M059J (cell line): ENCODE results near the gene CCNC. TPM values are rescaled to one million over a fixed set of nuclear protein-coding genes. Genes with fewer than 3 reads are reported as not detected.

ENCODE experiments used
- DNase-seq: peaks from one replicate; pipeline ENCODE4 v3.0.0-alpha.2; 2012; ENCODE audit warnings: low read depth
- total RNA-seq: library from RNA; depleted of rRNA; stranded (reverse); fragments of >200 nt; shearing (Covaris generic); gene quantifications from 2 replicates; pipeline ENCODE4 v1.2.3, GENCODE V29; 2014; rRNA removed

The CCNC gene
- total RNA-seq, 1 experiment from 2014 or later: 103 TPM

- DNase-seq: no peak
These were observed 19.8 kb downstream of the CCNC start for GRCh38 chr6:99548706-99549105.

DNA sequence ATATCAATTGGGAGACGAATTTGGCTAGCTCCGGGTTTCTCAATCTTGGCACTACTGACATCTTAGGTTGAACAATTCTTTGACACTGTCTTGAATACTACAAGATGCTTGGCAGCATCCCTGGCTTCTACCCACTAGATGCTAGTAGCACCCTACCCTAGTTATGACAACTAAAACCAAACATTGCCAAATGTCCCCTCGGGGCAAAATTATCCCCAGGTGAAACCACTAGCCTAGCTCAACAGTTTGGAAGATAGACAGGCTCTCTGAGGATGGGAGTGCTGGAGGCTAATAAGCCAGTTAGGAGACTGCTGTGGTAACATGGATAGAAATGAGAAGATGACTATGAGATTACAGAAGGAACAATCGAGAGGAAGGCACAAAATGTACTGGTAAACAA lies 20.9 kb downstream of the CCNC start:
- peak; percentile 10 for DNase-seq

GRCh38 chr6:99545442-99545841 lies 23.0 kb downstream of the CCNC start:
- no peak for DNase-seq

DNA sequence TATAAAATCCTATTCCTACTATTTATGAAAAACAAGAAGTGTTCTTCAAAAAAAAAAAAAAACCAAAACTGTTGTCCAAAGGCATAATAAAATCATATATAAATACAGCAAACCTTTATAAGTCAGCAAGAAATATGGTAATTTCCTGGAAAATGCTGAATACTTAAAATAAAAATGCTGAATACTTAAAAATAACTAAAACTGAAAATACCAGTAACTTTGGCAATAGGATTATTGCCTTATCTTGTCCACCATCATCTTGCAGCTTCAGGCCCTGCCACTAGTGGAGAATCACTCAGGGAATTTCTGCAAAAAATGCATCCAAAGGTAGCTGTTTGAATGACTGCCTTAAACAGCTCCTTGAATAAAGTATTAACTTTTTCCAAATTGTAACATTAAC lies 24.5 kb downstream of the CCNC start:
- no peak for DNase-seq

- DNase-seq: no peak
These were observed 37.8 kb downstream of the CCNC start for GRCh38 chr6:99530627-99531026.

DNA sequence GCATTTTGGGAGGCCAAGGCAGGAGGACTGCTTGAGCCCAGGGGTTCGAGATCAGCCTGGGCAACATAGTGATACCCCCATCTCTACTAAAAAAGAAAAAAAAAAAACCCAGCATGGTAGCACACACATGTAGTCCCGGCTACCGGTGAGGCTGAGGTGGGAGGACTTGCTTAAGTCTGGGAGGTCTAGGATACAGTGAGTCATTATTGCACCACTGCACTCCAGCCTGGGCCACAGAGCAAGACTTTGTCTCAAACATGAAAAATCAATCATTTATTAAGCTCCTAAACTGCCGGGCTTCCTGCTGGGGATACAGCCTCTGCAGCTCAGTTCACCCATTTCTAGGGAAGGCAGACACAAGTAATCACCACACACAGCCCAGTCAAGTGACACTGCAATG lies 45.9 kb downstream of the CCNC start:
- DNase-seq: peak; percentile 18

DNA sequence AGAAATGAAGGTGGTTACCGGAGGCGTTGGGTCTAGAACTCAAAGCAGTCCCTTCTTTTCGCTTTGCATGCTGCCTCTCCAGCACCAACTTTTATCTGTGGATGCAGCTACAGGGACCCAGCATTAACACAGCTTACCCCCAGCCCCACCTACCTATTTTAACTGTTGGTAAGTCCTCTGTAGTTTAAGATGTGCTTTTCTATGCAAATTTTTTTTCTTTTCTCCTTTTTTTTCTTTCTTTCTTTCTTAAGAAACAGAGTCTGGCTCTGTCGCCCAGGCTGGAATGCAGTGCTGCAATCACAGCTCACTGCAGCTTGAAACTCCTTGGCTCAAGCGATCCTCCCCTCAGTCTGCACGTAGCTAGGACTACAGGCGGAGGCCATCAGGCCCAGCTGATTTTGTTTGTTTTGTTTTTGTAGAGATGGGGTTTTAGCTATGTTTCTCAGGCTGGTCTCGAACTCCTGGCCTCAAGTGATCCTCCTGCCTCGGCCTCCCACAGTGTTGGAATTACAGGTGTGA lies 46.8 kb downstream of the CCNC start:
- DNase-seq: peak; percentile 22

DNA sequence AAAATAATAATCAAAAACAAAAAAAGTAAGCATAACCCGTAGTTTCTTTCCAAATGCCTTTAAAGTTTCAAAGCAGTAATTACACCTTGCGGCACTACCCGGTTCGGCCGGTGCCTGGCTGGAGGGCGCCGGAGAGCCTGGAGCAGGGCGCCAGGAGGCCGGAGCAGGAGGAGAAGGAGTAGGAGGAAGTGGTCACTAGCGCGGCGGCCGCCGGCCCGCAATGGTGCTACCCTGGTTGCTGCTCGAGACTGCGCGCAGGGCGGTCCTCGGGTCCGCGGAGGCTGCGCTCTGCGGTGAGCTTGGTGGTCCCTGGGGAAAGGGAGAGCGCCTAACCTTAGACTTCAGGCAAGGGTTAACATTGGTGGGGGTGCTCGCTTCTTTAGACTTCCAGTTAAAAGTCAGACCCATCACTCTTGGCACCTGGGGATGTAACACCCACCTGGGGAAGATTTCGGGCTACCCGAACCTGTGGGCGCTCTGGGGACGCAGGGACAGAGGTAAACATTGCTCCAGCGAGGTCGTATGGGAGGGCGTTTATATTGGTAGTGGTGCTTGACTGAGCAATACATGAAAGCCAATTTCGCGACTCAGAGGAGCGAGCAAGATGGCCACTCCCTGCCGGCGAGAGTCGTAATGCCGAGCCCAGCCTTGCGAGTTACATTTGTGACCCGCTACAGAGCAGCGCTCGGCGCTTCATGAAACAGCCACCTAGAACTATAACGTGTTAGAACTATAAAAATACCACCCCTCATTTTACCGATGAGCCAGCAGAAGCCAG lies 47.4 kb downstream of the CCNC start:
- peak; percentile 78 for DNase-seq

- DNase-seq: no peak
These were observed 49.0 kb downstream of the CCNC start for GRCh38 chr6:99519446-99519845.

DNA sequence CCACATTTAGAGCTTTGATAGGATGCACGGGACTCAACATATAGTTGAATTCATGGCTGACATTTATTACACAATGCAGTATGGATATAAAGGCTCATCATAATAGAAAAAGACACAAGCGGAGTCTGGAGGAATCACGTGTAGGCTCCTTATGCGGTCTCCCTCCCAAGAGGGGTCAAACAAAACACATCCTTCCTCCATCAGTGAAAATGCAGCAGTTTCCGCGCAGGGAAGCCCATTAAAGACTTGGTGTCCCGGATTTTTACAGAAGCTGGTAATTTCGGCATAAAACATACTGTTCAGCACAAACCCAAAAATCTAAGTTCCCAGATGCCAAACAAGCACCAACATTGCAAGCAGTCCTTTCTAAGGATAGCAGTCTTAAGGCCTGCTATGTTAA lies 54.4 kb downstream of the CCNC start:
- DNase-seq: no peak

- no peak for DNase-seq
These were observed 56.4 kb downstream of the CCNC start for GRCh38 chr6:99512033-99512432.

DNA sequence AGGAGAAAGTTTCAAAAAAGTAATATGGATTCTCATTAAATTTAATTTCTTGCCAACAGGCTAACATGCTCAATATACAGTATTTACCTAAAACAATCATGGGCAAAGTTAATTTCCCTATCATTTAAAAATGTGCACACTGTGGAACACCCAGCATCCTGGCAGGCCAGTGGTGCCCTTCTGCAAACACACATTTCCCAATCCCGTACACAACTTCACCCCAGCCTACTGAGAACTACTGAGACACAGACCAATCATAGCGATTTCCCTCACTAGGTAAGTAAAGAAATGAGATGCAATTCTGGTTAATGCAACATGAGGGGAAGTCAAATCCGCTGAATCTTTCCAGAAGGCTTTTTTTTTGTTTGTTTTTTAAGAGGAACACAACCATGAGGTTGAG lies 60.8 kb downstream of the CCNC start:
- DNase-seq: no peak

GRCh38 chr6:99501762-99502161 lies 66.7 kb downstream of the CCNC start:
- peak; percentile 57 for DNase-seq

DNA sequence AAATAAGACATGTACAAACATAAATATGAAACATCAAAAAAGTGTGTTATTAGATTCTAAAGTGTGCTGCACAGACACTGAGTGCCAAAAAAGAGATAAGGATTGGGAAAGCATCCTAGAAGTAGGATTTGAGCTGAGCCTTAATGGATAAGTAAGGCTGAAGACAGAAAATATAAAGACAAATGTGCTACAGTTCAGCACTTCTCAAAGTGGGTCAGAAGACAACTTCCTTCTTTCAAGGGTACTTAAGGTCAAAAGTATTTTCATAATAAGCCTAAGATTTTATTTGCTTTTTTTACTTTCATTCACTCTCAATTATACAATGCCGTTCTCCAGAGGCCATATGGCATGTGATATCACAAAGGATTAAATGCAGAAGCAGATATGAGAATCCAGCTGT lies 70.0 kb downstream of the CCNC start:
- no peak for DNase-seq

- no peak for DNase-seq
These were observed 73.0 kb downstream of the CCNC start for GRCh38 chr6:99495466-99495865.

Other genes with a start within 250 kb of the CCNC start
- 3.5 and 6.9 TPM in 2 replicates for gene FAXC, start 219.0 kb downstream of the CCNC start, total RNA-seq
- 7.6 and 14.9 TPM in 2 replicates for gene COQ3, start 174.5 kb downstream of the CCNC start, total RNA-seq
- gene PNISR, start 143.4 kb downstream of the CCNC start, total RNA-seq: 19.5 and 20.1 TPM in 2 replicates
- gene USP45, start 53.2 kb downstream of the CCNC start, total RNA-seq: 4.6 and 7.7 TPM in 2 replicates
- not detected in 2 replicates for gene PRDM13, start 38.2 kb upstream of the CCNC start, total RNA-seq